Activated T-cell treated with anti-CD3 and anti-CD28 coated beads, Interleukin-2, amount 50 U/mL, for 4 hours (primary cell): ENCODE measurements around the gene SSH2. TPM values are rescaled to one million over a fixed set of nuclear protein-coding genes. Genes with fewer than 3 reads are reported as not detected.
"Not testable (repeated sequence)": the region's sequence is repeated elsewhere in the genome, so short reads cannot be mapped to it uniquely, and the experiment has no call there.

Source experiments
- ATAC-seq, 2 donors: fragments of 200-7000 bp; cut with Tn5 transposase; one replicate each; pipeline ENCODE4 v1.10.0; 2021
- DNase-seq: peaks from one replicate; pipeline ENCODE4 v3.0.0-alpha.2; 2020
- H3K27me3 Mint-ChIP-seq: one replicate; pipeline ENCODE4 v1.8.0; 2021; ENCODE audit warnings: low read depth, mixed read lengths
- H3K36me3 Mint-ChIP-seq: one replicate; pipeline ENCODE4 v1.8.0; 2022; ENCODE audit warnings: mixed read lengths; ENCODE audit not compliant: insufficient read depth
- H3K4me1 Mint-ChIP-seq: one replicate; pipeline ENCODE4 v1.8.0; 2021; ENCODE audit warnings: low read depth, mixed read lengths
- H3K4me3 Mint-ChIP-seq: one replicate; pipeline ENCODE4 v1.8.0; 2021; ENCODE audit warnings: mild to moderate bottlenecking, moderate library complexity, mixed read lengths
- H3K9me3 Mint-ChIP-seq: one replicate; pipeline ENCODE4 v1.8.0; 2021; ENCODE audit warnings: mixed read lengths
- total RNA-seq, 3 donors: library from RNA; stranded (reverse); gene quantifications; one replicate each; pipeline ENCODE4 v1.2.1, GENCODE V29; 2021

SSH2 gene
- total RNA-seq, 3 donors from 2014 or later: 25.0 to 27.0 (median 25.9) TPM

DNA sequence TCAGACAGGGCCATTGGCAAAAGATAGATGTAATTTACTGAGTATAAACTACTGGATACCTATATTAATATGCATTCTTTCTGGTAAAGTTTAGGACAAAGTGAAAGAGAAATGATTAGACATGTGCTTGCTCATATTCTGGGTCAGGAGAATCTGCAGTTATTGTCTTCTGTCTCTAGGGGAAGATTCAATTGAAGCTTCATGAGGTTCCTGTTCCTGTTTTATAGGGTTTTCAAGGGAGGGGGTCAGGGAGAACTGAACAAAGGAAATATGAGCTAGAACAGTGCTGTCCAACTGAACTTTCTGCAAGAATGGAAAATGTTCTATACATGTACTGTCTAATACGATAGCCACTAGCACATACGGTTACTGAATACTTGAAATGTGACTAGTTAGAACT is 248.0 kb downstream of the SSH2 start:
- Mint-ChIP-seq H3K4me3 (no peak overlapping the region), H3K9me3 (no peaks in the 10 kb centered on the region), H3K36me3 (peaks cover 12% of the 10 kb centered on the region), H3K4me1 (peaks cover 24% of the 10 kb centered on the region), H3K27me3 (no peaks in the 10 kb centered on the region)
- ATAC-seq (no peak), DNase-seq (no peak)

DNA sequence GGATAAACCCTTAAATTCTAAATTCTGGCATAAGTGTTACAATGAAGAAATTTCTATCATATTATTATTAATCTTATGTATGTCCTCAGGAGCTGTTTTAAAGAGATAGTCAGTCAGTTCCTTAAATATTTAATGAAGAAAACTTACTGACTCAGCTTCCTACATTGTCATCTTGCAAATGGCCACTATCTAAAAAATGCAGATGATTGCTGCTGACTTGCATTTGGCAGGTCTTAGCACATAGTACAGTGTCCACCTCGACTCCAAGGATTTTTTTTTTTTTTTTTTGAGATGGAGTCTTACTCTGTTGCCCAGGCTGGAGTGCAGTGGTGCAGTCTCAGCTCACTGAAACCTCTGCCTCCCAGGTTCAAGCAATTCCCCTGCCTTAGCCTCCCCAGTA is 252.2 kb downstream of the SSH2 start:
- Mint-ChIP-seq H3K4me3 (no peak overlapping the region), H3K9me3 (no peaks in the 10 kb centered on the region), H3K36me3 (peaks cover 10% of the 10 kb centered on the region), H3K27me3 (no peaks in the 10 kb centered on the region), H3K4me1 (peaks cover 30% of the 10 kb centered on the region)
- DNase-seq (no peak), ATAC-seq (no peak)

DNA sequence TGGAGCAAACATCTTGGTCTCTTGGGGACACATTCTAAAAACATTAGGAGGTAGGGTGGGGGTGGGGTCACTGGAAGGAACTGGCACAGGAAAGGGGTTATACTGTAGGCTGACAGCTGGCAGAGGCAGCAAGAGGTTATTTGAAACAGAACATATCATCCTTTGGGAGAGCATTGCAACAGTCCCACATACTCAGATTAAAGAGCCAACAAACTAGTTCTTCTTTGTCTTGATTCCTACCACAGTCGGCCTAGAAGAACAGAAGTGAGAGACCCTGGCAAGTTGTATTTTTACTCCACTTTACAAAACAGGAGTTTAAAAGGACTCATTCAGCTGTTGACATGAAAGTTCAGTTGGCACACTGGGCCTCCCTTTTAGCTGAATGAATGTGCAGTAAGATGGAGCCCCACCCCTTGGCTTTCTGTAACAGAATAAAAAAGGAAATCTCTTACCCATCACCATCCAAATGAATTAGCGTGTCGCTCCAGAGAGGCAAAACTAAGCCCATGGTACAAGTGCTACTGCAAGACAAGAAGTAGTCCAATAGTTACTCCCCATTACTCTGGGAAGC is 252.7 kb downstream of the SSH2 start:
- Mint-ChIP-seq H3K27me3 (no peaks in the 10 kb centered on the region), H3K4me1 (peaks cover 26% of the 10 kb centered on the region), H3K4me3 (no peak overlapping the region), H3K9me3 (no peaks in the 10 kb centered on the region), H3K36me3 (peaks cover 10% of the 10 kb centered on the region)
- ATAC-seq: no peak
- DNase-seq: no peak

- ATAC-seq, H3K4me3 Mint-ChIP-seq, H3K27me3 Mint-ChIP-seq, H3K9me3 Mint-ChIP-seq, DNase-seq: not testable (repeated sequence)
- Mint-ChIP-seq H3K36me3 (peaks cover 14% of the 10 kb centered on the region), H3K4me1 (peaks cover 20% of the 10 kb centered on the region)
Measured at GRCh38 chr17:29675961-29676360, 254.1 kb downstream of the SSH2 start.

GRCh38 chr17:29674281-29674680 is 255.7 kb downstream of the SSH2 start:
- Mint-ChIP-seq H3K27me3 (no peaks in the 10 kb centered on the region), H3K36me3 (peaks cover 15% of the 10 kb centered on the region), H3K9me3 (no peaks in the 10 kb centered on the region), H3K4me1 (peaks cover 20% of the 10 kb centered on the region), H3K4me3 (no peak overlapping the region)
- no peak for DNase-seq
- ATAC-seq: peak; percentile 21 to 51

DNA sequence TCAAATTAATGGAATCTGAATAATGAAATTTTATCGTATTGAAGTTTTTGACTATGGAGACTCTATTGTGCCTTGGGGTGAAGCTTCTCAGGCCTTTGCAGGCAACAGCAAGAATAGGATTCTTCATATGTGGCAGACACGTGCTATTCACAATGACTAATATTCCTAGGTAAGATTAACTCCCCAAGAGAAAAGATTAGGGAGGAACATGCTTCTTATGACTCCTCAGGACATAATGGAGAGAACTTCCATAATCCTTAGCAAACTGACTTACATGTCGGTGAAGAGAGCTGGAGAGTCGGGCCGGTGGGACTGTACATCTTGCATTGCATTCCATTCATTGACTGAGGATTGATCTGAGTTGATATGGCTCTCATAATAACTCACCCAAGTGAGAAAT is 258.4 kb downstream of the SSH2 start:
- Mint-ChIP-seq H3K4me1 (peaks cover 19% of the 10 kb centered on the region), H3K36me3 (peaks cover 32% of the 10 kb centered on the region), H3K27me3 (no peaks in the 10 kb centered on the region), H3K9me3 (no peaks in the 10 kb centered on the region), H3K4me3 (no peak overlapping the region)
- ATAC-seq (no peak), DNase-seq (no peak)

GRCh38 chr17:29669266-29669665 is 260.8 kb downstream of the SSH2 start:
- H3K9me3 Mint-ChIP-seq: no peaks in the 10 kb centered on the region
- H3K4me1 Mint-ChIP-seq: peaks cover 26% of the 10 kb centered on the region
- DNase-seq (no peak), ATAC-seq (no peak)
- no peaks in the 10 kb centered on the region for H3K27me3 Mint-ChIP-seq
- H3K36me3 Mint-ChIP-seq: peaks cover 31% of the 10 kb centered on the region
- H3K4me3 Mint-ChIP-seq: no peak overlapping the region

DNA sequence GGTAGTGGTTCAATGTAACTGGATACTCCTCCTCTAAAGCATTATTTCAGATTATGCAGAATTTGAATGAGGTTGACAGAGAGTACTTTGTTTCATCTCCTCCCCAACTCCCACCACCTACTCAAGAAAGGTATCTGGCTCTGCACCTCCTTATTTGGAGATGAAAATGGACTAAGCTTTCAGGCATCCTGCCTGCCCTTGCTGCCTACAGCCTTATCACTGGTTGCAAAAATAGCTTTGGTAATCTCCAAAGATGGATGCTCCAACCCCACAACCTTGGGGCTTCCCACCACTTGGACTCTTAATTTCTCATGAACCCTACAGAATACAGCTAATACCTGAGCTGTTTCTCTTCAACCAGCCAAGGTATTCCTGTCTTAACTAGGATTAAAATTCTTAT is 262.1 kb downstream of the SSH2 start:
- ATAC-seq (no peak), DNase-seq (no peak)
- peaks cover 22% of the 10 kb centered on the region for H3K4me1 Mint-ChIP-seq
- H3K36me3 Mint-ChIP-seq: peaks cover 34% of the 10 kb centered on the region
- no peaks in the 10 kb centered on the region for H3K27me3 Mint-ChIP-seq
- no peak overlapping the region for H3K4me3 Mint-ChIP-seq
- no peaks in the 10 kb centered on the region for H3K9me3 Mint-ChIP-seq

DNA sequence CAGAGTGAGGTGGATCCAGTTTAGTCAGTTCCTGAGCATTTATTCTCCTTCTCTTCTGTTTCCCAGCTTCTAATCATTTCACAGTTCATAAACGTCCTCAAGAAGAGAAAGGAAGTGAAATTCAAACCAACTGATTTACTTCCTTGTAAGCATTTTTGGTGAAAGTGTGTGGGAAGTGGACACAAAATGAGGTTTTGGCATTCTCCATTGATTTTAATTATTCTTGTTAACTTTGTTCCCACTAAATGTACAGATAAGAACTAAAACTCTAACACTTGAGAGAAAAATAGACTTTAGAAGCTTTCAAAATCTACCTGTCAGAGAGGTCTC is 264.6 kb downstream of the SSH2 start:
- Mint-ChIP-seq H3K4me1 (peaks cover 27% of the 10 kb centered on the region), H3K36me3 (peaks cover 33% of the 10 kb centered on the region), H3K4me3 (no peak overlapping the region), H3K9me3 (no peaks in the 10 kb centered on the region), H3K27me3 (no peaks in the 10 kb centered on the region)
- DNase-seq: no peak
- ATAC-seq: no peak

DNA sequence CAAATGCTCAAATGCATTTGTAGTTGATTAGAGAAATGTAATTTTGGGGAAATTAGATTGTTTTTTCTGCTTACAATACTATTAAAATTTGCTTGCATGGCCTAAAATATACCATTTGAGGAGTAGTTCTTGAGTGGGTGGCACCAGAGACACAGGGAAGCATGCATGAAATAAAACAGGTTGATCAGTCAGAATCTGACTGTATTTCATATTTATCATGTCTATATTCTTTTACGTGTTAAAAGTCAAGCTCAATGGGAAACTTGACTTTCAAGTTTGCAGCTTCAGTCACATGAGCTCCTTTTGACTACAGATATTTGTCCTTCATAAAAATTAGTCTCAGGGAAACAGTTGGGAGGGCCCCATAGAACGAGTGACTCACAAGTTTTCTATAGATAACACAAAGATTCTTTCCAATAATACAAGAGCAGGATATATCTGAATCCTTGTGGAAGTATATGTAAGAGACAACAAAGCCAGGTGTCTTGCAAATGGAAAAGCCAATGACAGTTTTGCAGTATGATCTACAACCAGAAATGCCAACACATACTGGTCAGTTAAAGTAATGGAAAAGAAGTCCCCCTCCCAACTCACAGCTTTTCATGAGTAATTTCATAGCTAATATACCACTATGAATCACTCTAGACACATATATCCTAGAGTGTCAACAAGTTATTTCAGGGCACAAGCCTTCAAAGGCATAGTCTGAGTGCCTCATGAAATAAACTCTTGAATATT is 265.1 kb downstream of the SSH2 start:
- Mint-ChIP-seq H3K4me3 (no peak overlapping the region), H3K27me3 (no peaks in the 10 kb centered on the region), H3K4me1 (peaks cover 28% of the 10 kb centered on the region), H3K36me3 (peaks cover 31% of the 10 kb centered on the region), H3K9me3 (no peaks in the 10 kb centered on the region)
- DNase-seq: no peak
- peak; percentile 95 to 98 for ATAC-seq

DNA sequence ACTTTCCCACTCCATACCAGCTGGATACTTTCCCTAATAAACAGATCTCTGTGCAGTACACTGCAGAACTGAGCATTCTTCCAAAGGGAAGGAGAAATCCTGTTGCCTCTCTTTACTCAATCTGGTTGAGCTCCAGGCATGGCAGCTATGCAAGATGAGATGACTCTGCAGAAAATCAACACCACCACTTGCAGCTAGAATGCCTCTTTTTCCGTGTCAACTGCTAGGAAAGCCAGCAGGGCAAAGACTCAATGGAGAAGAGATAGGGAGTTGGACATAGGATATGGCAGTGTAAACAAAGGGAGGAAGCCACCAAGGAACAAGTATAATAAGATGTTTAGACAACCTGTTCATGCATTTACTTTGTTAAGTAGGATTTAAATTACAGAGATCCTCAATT is 266.9 kb downstream of the SSH2 start:
- Mint-ChIP-seq H3K9me3 (no peaks in the 10 kb centered on the region), H3K27me3 (no peaks in the 10 kb centered on the region), H3K4me1 (peaks cover 35% of the 10 kb centered on the region), H3K4me3 (no peak overlapping the region), H3K36me3 (peaks cover 29% of the 10 kb centered on the region)
- DNase-seq: no peak
- ATAC-seq: no peak

- no peaks in the 10 kb centered on the region for H3K9me3 Mint-ChIP-seq
- H3K4me3 Mint-ChIP-seq: no peak overlapping the region
- peaks cover 22% of the 10 kb centered on the region for H3K36me3 Mint-ChIP-seq
- H3K4me1 Mint-ChIP-seq: peaks cover 29% of the 10 kb centered on the region
- DNase-seq (no peak), ATAC-seq (no peak)
- H3K27me3 Mint-ChIP-seq: no peaks in the 10 kb centered on the region
Measured at GRCh38 chr17:29661213-29661612, 268.8 kb downstream of the SSH2 start.

DNA sequence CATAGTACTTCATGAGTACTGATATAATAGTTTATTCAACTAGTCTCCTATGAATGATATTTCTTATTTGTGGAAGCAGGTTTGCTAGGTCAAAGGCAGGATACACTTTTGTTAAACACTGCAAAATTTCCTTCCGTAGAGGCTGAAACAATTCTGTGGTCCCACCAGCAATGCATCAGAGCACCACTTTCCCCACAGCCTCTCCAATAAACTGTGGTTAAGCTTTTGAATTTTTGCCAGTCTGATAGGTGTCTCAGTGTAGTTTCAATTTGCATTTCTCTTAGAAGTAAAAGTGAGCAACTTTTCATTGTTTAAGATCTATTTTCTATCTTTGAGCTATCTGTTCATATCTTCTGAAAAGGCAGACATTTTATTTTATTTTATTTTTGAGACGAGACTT is 270.9 kb downstream of the SSH2 start:
- Mint-ChIP-seq H3K36me3 (peaks cover 26% of the 10 kb centered on the region), H3K4me3 (no peak overlapping the region), H3K9me3 (no peaks in the 10 kb centered on the region), H3K27me3 (no peaks in the 10 kb centered on the region), H3K4me1 (peaks cover 13% of the 10 kb centered on the region)
- no peak for DNase-seq
- peak; percentile 92 for ATAC-seq

GRCh38 chr17:29655323-29655722 is 274.7 kb downstream of the SSH2 start:
- ATAC-seq (no peak), DNase-seq (no peak)
- H3K4me3 Mint-ChIP-seq: no peak overlapping the region
- H3K4me1 Mint-ChIP-seq: peaks cover 7% of the 10 kb centered on the region
- no peaks in the 10 kb centered on the region for H3K27me3 Mint-ChIP-seq
- H3K36me3 Mint-ChIP-seq: peaks cover 23% of the 10 kb centered on the region
- H3K9me3 Mint-ChIP-seq: no peaks in the 10 kb centered on the region

DNA sequence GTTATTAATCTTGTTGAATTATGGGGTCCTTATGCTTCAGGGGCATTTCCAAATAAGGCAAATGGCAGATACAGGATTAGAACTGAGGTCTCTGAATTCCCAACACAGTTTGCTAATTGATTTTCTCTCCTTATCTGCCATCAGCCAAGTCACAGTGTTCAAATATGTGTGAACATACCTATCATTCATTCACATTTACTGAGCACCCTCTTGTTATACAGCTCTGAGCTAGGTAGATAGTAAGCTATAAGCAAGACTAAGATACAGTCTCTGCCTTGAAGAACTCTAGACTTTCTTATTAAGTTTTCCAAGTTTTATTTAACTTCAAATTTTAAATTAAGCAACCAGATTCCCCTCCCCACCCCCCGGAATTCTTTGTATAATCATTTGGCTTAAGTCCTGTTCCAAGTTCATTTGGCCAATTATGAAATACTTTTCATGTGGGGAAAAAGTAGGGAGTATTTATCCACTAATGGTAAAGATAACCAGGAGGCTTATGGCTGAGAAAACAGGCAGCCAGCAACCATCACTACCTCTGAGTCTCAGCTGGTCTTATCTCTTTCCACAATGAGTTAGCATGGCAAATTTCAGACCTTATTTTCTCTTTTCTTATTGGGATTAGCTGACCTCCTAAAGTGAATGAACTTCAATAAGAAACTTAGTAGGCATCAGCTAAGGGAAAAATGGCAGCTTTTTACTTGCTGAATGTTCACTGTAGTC is 275.9 kb downstream of the SSH2 start:
- no peak for ATAC-seq
- peaks cover 4% of the 10 kb centered on the region for H3K4me1 Mint-ChIP-seq

More for the DNA sequence above, 275.9 kb downstream of the SSH2 start:
- H3K9me3 Mint-ChIP-seq: no peaks in the 10 kb centered on the region
- no peak for DNase-seq
- H3K27me3 Mint-ChIP-seq: no peaks in the 10 kb centered on the region
- H3K36me3 Mint-ChIP-seq: peaks cover 30% of the 10 kb centered on the region
- H3K4me3 Mint-ChIP-seq: no peak overlapping the region
